Germinal center (tissue), 1 donor: Measurements from ENCODE around the gene CAPS.

Experiments used
- DNase-seq: peaks from one replicate; pipeline ENCODE4 v3.0.0; 2012; ENCODE audit warnings: mixed read lengths, low spot score

Gene CAPS

DNA sequence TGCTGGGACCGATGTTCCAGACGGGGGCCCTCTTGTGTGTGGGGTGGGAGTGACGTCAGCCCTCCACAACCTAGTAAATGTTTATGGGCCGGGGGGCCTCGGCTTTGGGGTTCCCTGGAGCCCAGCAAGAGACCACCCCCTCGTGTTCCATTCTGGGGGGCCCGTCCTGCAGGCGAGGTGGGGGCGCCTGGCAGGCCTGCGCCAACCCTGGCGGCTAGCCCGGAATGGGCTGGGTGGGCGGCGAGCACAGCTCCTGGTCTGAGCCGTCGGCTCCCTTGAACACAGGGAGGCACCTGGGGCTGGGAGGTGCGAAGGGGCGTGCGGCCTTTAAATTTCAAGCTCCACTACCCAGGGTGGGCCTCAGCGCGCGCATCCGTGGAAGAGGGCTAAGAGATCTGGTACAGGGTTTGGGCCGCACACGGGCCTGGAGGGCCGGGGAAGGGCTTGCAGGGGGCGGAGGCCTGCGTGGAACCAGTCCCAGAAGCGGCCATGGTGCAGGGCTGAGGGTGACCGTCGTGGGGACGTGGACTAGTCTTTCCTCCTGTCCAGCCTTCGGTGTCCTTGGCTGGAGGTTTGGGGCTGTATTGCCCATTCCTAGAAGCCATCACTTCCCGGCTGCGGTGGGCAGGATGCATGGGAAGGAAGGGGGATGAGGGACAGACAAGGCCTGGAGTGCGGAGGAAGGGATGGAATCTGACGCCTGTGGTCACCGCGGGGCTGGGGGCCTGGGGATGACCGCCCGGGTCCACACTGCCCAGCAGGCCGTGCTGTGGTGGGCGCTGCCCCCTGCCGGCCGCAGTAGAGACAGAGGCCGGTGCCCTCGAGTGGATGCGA lies 21.9 kb upstream of the CAPS start:
- no peak for DNase-seq

DNA sequence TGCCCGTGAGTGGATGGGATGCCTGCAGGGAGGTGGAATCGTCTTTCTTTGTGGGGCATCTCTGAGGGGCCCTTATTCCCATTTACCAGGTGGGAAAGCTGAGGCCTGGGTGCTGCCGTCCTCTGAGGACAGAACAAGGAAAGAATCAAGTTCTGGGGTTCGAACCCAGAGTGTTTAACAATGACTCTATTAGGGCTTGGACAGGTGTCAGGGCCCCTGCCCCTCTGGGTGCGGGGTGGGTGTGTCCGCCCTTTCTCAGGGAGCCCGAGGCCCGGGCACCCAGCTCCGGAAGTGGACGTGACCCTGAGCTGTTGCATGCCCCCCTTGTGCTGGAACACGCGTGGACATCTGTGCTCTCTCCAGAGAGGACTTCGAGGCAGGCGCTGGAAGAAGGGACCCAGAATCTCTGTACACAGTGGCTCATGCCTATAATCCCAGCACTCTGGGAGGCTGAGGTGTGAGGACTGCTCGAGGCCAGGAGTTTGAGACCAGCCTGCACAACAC lies 21.2 kb upstream of the CAPS start:
- no peak for DNase-seq

DNA sequence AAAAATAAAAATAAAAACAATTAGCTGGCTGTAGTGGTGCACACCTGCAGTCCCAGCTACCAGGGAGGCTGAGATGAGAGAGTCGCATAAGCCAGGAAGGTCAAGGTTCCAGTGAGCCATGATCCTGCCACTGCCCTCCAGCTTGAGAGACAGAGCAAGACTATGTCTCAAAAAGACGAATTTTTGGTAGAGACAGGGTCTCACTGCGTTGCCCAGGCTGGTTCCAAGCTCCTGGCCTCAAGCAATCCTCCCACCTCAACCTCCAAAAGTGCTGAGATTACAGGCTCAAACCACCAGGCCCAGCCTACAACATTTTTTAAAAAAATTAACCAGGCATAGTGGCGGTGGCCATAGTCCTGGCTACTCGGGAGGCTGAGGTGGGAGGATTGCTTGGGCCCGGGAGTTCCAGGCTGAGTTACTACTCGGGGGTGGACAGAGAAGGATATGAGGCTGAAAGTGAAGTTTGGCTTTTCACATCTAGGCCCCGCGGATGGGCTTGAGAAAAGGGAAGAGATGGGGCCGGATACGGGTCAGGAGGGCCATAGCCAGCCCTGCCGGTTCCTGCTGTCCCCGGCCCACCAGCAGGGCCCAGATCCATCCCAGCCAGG lies 20.7 kb upstream of the CAPS start:
- no peak for DNase-seq

DNA sequence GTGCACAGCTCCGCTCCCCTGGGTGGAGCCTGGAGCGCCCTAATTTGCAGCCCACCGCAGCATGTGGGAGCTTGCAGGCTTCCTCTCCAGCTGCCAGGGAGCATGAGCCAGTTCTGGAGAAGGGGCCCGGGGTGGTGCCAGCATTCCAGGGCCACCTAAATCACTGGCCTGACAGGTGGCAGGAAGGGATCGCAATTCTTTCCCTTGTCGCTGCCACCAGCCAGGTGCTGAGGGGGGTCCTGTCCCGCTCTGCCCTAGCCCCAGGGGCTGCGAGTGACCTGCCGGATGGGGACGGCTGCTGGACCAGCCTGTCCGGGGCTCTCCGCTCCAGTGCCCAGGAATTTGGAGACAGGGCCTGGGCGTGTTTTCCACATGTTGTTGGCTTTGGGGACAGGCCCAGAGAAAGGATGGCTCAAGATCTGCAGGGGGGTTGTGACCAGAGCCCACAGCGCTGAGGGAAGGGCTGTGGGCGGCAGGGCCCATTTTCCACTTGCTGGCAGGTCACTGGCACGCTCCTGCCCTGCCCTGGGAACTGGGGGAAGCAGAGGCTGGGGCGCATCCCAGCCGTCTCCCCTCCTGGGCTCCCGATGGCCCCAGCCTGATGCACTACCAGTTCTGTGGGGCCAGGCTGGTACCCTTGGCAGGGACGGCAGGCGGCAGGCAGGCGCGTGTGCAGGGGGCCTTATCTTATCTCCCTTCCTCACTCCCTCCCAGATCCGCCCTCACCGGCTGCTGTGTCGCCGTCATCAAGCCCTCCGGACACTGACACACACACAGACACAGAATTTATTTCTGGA lies 19.9 kb upstream of the CAPS start:
- DNase-seq = no peak

DNA sequence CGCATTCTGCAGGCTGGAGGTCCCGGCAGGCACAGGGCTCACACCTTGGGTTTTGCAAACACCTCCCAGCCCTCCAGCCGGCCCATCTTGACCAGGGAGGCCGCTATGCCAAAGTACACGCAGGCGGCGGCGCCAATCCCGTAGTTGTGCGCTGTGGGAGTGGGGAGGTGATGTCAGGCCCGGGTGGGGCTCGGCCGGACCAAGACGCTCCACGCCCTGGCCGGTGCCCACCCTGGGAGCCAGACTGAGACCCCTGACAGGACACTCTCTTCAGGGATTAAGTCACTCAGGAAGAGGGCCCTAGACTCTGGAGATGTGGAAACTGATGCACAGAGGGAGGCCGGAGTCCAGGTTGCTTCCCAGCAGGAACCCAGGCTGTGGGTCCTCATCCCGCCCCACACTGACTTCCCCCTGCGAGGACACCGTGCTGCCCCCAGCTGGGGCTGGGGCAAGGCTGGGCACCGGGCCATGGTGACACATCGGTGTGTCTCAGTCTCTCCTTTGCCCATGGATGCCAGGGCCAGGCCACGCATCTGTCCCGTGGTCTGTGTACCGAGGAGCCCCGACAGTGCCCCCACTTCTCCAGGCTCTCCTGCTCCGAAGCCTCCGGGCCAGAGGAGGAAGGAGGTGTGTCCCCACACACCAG lies 19.2 kb upstream of the CAPS start:
- DNase-seq = no peak

DNA sequence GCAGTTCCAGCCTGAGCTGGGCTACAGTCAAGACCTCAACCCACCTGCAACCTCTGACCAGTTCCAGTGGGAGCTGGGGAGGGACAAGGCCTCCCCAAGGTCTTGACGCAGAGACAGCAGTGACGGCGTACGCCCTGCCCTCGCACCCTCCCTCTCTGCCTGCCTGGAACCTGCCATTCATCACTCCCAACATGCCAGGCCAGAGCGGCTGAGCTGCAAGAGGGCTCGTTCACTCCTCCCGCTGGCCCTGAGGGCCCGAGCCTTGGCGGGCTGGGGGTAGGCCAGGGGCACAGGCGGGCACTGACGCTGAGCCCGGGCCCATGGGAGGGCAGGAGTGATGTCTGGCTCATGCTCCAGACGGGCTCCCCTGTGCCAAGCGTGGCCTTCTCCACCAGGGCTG lies 18.6 kb upstream of the CAPS start:
- no peak for DNase-seq

DNA sequence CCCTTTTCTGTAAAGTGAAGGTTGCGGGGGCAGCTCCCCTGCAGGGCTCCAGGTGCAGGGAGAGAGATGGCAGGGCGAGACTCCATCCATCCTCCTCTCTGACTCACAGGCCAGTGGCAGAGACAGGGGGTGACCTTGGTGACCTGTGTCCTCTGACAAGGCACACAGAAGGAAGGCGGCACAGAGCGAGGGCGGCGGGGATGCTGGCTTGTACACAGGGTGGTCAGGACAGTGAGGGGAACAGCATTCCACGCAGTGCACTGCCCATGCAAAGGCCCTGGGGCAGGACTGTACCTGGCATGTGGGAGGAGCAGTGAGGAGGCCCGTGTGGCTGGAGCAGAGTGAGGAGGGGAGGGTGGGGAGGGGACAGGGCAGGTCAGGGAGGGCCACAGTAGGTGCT lies 18.2 kb upstream of the CAPS start:
- DNase-seq = no peak

DNA sequence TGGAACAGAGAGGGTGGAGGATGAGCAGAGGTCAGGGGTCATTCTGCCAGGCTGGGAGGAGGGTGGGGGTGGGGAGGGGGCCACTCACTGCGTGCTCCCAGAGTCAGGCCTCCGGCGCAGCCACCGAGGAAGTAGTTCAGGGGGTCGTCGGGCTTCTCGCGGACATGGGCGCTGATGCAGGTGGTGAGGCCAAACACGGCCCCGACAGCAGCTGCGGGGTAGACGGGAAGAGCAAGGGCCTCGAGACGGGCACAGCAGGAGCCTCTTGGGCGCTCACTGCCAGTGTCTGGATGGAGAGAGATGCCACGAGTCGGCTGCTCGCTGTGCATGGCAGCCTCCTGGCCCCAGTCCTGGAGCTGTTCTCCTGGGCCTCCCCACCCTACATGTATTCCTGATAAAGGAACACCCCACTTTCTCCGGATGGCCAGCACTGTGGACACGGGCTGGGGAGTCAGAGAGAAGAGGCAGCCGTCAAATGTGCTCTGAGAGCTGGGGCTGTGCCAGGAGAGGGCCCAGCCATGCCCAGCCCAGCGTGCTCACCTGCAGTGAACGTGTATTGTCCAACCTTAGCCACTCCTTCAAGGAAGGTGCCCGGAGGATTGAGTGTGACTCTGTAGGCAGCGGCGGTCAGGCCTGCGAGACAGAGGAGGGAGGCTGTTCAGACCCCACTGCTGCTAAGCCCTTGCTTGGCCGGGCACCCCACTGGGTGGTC lies 17.5 kb upstream of the CAPS start:
- DNase-seq = no peak

DNA sequence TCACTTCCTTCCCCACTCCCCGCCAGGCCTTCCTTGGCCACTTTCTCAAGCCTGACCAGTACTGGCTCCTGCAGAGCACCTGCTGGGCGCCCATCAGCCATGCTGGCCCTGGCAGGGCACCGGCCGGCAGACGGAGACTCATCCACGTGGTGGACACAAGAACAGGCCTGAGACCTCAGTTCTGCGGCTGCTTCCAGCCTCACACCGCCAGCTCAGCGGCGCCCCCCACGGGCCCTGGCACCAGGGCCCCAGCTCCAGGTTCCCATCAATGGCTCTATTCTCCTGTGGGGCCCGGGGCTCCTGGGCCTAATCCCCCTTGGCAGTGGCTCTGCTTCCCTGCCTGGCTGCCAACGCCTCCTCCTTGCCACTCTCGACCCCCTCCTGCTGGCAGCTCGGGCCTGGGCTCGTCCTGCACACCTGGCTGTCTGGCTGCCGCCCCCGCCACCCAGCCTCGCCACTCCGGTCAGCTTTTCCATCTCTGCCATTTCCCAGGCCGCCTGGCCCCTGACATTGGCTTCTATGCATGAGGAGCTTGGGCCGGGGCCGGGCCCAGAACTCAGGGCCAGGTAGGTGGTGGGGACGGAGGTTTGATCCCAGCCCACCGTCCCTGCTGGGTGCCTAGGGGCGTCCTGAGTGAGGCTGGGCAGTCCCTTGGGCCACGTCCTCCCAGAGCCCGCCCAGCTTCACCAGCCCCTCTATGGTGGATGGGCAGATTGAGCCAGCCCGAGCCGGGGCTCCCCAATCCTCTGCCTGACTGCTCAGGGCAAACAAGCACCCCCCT lies 16.7 kb upstream of the CAPS start:
- no peak for DNase-seq

DNA sequence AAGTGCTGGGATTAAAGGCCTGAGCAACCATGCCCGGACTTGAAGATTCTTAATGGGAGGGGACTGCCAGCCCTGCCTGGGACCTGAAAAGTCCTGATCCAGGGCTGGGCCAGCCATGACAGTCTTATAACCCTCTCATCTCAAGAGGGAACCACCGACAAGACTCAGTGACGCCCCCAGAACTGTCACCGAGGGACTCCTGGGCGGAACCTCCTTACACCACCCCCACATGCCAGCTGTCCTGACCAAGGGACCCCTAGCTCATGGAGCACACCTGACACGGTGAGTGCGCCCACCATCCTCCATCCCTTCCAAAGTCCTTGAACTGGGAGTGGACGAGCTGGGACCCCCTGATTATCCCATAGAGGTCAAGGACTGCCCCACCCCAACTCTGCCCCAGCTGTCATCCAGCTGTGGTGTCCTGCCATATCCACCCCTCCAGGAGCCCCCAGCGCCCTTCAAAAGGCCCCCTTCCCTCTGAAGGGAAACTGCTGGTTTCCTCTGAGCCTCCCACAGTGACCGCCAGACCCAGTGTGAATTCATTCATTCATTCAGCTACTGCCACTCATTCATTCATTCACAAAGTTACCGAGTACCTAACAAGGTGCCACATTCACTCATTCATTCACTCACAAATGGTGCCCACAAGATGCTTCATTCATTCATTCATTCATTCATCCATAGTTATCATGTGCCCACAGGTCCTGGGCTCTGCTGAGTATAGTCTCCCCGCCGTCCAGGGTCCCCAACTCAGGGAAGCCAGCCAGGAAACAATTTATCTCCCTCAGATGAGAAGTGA lies 14.1 kb upstream of the CAPS start:
- no peak for DNase-seq

DNA sequence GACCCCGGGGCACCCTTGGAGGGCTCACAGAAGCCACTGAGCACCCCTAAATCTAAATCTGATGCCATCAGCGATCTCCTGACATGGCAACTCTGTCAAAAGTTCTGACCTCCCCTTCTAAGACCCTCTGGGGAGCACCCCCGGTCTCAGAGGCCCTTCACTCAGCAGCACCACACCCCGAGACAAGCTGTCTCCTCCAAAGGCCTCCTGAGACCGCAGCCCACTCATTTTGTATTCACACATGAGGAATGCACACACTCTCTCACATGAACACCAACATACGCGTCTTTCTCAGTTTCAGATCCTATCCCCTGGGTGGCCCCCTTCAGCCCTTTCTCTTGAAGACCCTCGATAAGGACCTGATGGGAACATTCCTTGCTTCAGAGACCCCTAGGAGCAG lies 13.1 kb upstream of the CAPS start:
- no peak for DNase-seq

DNA sequence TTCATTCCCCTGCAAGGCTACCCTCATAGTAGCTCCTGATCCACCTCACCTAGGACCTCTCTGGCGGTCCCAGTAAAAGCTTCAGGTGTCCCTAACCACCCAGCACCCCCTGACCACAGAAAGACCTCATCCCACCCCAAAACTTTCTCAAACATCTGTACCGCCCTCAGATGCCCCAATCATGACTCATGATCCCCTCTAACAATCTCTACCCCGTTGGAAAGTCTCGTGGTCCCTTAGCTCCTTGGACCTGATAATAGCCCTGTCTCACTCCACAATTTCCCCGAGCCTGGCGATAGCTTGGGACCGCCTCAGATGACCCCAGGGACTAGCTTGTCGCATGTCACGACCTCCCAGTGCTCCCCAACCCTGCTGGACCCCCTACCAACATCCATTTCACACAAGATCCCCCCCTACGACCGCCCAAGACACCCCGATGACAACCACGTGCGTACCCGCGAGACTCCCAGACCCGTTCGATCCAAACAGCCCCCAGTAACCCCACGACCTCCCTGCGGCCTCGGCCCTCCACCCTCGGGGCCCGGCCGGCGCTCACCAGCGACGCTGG lies 10.9 kb upstream of the CAPS start:
- no peak for DNase-seq

DNA sequence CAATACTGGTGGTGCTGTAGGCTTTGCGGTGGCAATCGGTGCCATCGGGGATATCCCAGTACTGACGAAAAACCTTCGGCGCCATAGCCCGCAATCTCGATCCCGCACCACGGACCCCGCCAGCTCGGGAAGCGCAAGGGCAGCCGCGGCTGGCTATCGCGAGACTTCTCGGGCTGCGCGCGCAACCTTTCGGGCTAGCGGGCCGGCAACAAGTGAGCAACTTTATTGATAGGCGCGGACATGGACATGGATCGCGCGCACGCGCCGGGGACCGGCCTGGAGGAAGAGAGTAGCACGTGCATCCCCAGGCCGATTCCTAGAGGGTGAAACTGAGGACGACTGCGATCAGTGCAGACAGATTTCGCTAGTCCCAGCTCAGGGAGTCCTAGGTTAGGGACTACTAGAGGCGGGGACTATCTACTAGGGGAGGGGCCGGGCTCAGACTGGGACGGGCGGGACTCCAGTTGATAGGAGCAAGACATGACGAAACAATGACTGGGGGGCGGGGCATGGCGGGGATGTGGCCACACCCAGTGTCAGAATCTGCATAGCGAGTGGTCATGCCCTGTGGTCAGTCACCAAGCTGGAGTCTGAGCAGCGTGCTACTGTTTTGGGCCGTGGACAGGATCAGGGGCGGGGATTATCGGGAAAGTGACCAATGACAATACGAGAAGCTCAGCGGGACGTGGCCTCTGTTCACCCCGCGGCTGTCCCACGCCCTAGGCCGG lies 10.3 kb upstream of the CAPS start, which contains the start of gene NDUFA11:
Gene NDUFA11, minus strand, starts transcription at position 167 of the 728 bp plus-strand sequence. Its CDS starts 82 bp downstream, at position 85.
- DNase-seq = peak; percentile 93

DNA sequence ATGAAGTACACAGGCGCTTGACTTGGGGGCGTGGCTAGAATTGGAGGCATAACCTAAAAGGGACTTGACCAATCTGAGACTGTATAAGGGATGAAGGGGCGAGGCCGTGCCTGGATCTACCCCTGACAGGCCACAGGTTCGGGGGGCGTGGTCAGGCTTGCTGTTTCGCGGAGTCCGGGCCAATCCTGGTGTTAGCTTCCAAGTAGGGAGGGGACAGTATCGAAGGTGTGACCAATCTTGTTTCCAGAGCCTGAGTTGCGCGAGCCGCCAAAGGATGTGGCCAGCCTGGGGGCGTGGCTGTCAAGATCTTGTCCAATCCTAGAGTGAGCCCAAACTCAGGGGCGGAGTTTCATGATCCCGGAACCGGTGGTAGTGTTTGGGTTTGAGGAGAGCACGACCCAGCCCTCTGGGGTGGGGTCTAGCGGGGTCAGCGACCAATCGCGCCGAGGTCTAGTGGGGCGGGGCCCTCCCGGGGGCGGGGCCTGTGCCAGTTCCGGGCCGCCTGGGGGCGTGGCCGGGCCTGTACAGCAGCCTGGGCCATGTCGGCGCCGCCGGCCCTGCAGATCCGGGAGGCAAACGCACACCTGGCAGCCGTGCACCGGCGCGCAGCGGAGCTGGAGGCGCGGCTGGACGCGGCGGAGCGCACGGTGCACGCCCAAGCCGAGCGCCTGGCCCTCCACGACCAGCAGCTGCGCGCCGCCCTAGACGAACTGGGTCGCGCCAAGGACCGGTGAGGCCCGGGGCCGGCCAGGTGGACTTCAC lies 9.5 kb upstream of the CAPS start, which contains the start of gene VMAC:
Gene VMAC, plus strand, starts transcription at position 521 of the 762 bp plus-strand sequence. Its CDS starts 19 bp downstream, at position 540.
- DNase-seq = peak; percentile 98

DNA sequence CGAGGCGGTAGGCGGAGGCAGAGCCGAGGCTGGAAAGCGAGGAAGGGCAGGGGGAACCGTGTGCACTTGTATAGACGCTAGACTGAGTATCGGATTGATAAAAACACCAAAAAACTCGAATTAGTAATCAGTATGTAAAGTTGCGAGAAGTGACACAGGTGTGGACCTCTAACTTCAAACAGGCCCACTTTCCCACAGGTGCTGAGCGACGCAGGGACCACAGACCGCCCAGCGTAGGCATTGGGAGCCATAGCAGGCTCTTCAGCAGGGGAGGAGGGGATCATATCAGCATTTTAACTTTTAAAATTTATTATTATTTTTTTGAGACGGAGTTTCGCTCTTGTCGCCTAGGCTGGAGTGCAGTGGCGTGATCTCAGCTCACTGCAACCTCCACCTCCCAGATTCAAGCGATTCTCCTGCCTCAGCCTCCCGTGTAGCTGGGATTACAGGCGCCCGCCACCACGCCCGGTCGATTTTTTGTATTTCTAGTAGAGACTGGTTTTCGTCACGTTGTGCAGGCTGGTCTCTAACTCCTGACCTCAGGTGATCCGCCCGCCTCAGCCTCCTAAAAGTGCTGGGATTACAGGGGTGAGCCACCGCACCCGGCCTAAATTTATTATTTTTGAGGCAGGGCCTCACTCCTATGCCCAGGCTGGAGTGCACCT lies 8.8 kb upstream of the CAPS start:
- no peak for DNase-seq

DNA sequence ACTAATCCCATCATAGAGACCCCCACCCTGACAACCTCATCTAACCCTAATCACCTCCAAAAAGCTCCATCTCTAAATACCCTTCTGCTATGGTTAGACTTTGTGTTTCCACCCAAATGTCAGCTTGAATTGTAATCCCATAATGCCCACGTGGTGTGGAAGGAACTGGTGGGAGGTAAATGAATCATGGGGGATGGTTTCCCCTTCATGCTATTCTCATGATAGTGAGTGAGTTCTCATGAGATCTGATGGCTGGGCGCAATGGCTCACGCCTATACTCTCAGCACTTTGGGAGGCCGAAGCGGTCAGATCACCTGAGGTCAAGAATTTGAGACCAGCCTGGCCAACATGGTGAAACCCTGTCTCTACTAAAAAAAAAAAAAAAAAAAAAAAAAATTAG lies 6.8 kb upstream of the CAPS start:
- no peak for DNase-seq

DNA sequence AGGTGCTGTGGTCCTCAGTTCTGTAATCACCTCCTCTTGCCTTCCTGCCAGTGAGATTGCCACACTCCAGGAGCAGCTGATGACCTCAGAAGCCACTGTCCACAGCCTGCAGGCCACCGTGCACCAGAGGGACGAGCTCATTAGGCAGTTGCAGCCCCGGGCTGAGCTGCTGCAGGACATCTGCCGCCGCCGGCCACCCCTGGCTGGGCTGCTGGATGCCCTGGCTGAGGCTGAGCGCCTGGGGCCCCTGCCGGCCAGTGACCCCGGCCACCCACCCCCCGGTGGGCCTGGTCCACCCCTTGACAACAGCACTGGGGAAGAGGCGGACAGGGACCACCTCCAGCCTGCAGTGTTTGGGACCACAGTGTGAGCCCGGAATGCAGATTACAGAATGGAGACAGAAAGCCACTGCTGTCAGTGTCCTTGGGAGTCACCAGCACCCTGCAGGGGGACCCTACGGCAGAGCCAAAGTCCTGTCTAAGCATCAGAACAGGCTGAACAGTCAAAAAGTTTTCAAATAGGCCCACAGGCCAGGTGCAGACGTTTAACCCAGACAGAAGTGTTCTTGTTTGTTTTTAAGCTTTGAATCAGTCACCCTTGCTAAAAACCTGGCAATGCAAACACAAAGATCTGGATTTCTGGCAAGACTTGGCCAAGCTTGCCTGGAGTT lies 5.1 kb upstream of the CAPS start:
- DNase-seq = no peak
